HL-60 (cell line): ENCODE measurements around the gene PPY.

Experiments
- CTCF ChIP-seq: IDR thresholded peaks from one replicate; pipeline ENCODE4 v1.5.1; 2011; ENCODE audit warnings: low read length, control low read depth, inconsistent platforms; ENCODE audit not compliant: insufficient read depth
- POLR2AphosphoS5 ChIP-seq: IDR thresholded peaks from 2 replicates; pipeline ENCODE4 v1.6.1; 2012; ENCODE audit warnings: low read depth

DNA sequence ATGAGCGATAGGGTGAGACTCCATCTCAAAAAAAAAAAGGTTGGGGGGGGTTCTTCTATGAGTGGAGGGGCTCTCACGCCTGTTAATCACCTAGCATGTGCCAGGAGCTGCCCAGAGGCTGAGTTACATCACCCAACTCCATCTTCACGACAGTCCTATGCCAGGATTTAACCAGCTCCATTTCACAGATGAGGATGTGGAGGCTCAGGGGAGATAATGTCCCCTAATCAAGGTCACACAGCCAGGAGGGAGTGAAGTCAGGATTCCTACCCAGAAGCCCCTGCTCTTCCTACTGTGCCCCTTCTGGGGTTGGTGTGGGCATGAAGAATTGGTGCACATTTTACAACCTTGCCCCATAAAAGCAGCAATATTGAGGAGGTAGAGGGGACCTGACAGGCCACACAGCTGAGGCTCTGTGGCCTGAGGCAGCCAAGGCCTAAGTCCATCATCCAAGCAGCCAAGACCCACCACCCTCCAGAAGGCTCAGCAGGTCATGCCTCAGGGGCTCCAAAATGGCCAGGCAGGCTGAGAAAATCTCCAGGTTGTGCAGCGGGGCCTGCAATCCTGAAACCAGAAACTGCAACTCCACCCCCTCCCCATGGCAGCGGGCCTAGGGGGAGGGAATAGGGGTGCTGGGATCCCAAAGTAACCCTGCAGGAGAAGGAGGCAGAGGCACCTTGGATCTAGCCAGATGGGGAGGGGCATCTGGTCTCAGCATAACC lies 6.9 kb downstream of the PPY start:
- no peak for TF ChIP-seq CTCF
- no peak for TF ChIP-seq POLR2AphosphoS5
